HG03097 (cell line): ENCODE measurements around the gene MYPN.
"Not testable (repeated sequence)": the region's sequence is repeated elsewhere in the genome, so short reads cannot be mapped to it uniquely, and the experiment has no call there.

Source experiments
- ATAC-seq: cut with Tn5 transposase; IDR thresholded peaks from one replicate; pipeline ENCODE4 v1.9.1; 2021; ENCODE audit not compliant: unreplicated experiment, low FRiP score

Gene MYPN

GRCh38 chr10:68166871-68167585 lies 57.7 kb downstream of the MYPN start:
- no peak for ATAC-seq

DNA sequence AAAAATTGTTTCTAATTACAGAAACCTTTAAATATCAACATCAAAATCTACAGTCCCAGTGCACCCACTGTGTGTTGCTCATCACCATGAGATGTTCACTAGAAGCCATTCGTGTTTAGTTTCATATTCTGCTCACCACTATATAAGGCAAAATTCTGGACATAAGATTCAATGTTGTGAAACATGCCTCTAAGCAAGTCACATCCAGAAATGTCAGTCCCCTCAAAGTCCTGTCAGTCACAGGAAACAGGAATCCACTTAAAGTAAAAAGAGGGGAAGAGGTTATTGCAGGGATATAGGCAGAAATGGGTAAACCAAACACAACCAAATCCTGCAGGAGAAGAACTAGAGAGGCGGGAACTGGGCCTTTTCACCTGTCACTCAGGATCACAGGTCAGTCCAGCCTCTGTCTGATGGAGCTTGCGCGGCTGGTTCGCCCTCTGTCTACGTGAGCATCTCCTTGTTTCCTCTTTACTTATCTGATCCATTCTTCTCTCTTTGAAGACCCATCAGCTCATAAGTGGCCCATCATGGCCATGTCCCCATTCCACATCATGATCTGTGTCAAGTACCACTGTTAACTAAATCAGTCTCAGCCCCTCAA lies 58.4 kb downstream of the MYPN start:
- ATAC-seq, result no peak

- no peak for ATAC-seq
Measured at GRCh38 chr10:68171539-68172080, 62.3 kb downstream of the MYPN start.

DNA sequence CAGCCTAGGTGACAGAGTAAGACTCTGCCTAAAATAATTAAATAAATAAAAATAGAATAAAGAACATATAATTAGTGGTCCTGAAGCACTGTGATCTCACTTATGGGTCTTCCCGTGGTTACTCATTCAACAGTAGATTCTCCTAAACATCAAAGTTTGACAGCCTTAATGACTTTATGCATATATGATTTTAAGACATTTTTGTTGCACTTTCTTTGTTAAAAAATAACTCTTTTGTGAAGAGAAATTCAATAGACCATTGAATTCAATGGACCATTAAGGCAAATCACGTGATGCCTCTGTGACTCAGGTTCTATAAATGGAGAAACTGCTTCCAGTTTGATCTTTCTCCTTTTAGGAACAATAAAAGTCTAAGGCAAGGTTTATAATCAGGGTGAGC lies 63.0 kb downstream of the MYPN start:
- no peak for ATAC-seq

GRCh38 chr10:68175949-68176348 lies 66.7 kb downstream of the MYPN start:
- ATAC-seq, result no peak

DNA sequence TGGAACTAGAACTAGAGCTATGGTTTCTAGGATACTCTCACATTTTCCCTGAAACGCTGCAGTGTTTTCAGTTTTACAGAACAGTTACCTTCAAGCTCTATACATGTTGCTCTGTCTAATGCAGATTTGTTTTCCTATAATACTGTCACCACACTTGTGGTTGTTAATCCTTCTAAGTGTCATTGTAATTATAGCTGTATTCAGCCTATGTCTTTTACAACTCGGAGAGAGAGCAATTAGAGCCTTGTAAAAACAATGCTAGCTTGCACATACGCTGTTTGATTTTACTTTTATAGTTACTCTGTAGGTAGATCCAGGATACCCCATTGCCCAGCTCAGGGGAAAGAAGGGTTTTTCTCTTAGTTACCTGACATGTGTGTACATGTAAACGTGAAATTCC lies 67.5 kb downstream of the MYPN start:
- no peak for ATAC-seq

GRCh38 chr10:68178592-68178991 lies 69.3 kb downstream of the MYPN start:
- ATAC-seq, result no peak

GRCh38 chr10:68179016-68179415 lies 69.7 kb downstream of the MYPN start:
- ATAC-seq, result no peak

DNA sequence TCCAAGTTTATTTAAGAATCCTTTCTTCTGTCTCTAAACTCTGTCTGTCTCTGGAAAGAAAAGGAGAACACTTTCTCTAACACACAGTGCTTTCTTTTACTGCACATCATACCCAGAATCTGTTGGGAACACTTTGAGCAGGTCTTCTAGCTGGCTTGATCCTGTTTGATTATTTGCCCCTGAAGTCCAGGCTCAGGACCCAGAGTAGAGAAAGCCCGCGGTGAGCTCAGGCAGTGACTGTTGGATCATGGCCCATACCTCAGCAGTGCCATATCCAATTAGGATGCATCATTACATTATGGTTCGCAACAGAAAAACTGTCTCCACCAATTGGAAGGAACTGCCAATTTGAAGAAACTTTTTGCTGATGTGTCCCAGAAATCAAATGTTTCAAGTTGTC lies 71.2 kb downstream of the MYPN start:
- ATAC-seq, result no peak

- ATAC-seq, result no peak
Measured at GRCh38 chr10:68184546-68184945, 75.3 kb downstream of the MYPN start.

DNA sequence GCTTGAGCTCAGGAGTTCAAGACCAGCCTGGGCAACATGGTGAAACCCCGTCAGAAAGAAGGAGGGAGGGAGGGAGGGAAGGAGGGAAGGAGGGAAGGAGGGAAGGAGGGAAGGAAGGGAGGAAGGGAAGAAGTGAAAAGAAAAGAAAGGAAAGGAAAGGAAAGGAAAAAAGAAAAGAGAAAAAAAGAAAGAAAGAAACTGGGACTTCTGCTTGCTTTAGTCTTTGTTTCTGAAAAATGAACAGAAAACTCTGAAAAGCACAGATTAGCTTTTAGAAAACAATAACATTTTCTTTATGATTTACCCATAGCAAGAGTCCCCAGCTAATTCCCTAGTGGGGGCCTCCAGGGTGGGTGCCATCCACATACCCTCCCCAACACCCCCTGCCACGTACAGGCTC lies 75.8 kb downstream of the MYPN start:
- ATAC-seq, result no peak

DNA sequence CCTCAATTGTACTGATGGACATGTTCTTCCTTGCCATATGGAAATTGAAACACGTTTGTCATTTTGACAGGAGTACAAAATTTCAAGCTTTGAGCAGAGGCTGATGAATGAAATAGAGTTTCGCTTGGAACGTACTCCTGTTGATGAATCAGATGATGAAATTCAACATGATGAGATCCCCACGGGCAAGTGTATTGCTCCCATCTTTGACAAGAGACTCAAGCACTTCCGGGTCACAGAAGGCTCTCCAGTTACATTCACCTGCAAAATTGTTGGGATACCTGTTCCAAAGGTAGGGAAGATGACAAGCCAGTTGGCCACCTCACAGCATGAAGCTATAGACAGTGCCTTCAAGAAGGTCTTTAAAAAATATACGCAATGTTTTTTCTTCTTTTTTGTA lies 79.5 kb downstream of the MYPN start:
- no peak for ATAC-seq

DNA sequence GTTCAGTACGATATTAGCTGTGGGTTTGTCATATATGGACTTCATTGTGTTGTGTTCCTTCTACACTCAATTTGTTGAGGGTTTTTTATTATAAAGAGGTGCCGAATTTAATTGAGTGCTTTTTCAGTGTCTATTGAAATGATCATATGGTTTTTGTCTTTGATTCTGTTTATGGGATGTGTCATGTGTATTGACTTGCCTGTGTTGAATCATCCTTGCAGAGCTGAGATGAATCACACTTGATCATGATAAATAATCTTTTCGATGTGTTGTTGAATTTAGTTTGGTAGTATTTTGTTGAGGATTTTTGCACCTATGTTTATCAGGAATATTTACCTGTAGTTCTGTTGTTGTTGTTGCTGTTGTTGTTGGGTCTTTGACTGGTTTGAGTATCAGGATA lies 82.8 kb downstream of the MYPN start:
- no peak for ATAC-seq

GRCh38 chr10:68194290-68194689 lies 85.0 kb downstream of the MYPN start:
- ATAC-seq, result no peak

GRCh38 chr10:68195776-68196175 lies 86.5 kb downstream of the MYPN start:
- not testable (repeated sequence) for ATAC-seq

GRCh38 chr10:68196701-68197100 lies 87.4 kb downstream of the MYPN start:
- ATAC-seq, result no peak

- ATAC-seq, result no peak
Measured at GRCh38 chr10:68202960-68203353, 93.7 kb downstream of the MYPN start.

DNA sequence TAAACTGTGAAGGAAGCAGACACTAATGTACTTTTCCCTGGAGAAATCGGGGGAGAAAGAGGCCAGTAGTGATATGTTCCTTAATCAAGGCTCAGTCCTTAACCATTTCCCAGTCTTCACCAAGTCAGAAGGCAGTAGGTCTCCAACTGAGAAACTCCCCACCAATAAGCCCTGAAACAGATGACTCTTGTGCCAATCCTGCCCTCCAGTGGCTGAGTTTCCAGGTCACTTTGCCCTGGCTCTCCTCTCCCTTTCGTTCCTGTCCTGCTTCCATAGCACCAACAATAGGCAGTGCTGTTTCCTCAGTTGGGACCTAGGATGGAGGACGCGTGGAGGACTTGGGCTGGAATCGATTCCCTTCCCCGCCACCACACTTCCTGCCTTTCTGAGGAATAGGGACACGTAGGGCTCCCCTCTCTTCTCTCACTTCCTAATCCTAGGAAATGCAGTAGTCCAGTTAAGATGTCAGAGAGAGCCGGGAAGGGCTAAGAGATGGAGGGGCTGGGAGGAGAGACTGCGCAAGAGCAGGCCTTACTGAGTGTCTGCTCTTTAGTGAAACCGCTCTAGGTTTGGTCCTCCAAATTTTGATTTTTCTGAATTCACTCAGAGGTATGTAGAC lies 99.2 kb downstream of the MYPN start:
- no peak for ATAC-seq

GRCh38 chr10:68211669-68212068 lies 102.4 kb downstream of the MYPN start:
- no peak for ATAC-seq

DNA sequence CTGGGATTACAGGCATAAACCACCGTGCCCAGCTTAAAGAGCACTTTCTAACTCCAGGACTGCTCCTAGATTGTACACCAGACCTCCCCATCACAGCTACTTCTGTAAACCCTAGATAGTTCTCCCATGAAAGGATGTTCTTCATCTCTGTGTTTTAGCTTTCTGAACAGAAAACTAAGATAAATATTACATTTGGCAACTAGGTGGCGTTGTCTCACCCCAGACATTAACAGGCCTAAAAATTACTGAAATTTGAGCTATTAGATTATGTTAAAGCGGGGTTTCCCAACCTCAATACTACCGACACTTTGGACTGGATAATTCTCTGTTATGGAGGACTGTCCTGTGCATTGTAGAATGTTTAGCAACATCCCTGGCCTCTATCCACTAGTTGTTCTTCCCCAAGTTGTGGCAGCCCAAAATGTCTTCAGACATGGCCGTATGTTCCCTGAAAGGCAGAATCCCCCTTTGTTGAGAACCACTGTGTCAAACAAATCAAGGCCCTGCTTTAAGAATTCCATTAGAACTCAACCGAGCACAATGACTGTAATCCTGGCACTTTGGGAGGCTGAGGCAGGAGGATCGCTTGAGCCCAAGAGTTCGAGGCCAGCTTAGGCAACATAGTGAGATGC lies 103.5 kb downstream of the MYPN start:
- ATAC-seq, result no peak

- no peak for ATAC-seq
Measured at GRCh38 chr10:68218786-68219185, 109.5 kb downstream of the MYPN start.
